ENCODE data around the gene TCOF1. TPM values are rescaled to one million over a fixed set of nuclear protein-coding genes. Genes with fewer than 3 reads are reported as not detected.

Gene TCOF1
- total RNA-seq, 1 donor from 2014 or later, result 47.5 TPM

GRCh38 chr5:150428106-150428876 lies 70.8 kb downstream of the TCOF1 start:
- DNase-seq (ENCODE audit: low read depth) (no peak), FAIRE-seq (no peak)
- H3K9me3 ChIP-seq (ENCODE audit: insufficient read depth, low read depth, low read length), result no peaks in the 10 kb centered on the region
- H3K4me3 Mint-ChIP-seq (ENCODE audit: unreplicated experiment), result no peak overlapping the region
- H3K9ac ChIP-seq (ENCODE audit: low read length), result no peak overlapping the region
- no peaks in the 10 kb centered on the region for H3K36me3 ChIP-seq (ENCODE audit: insufficient read depth, low read length)
- no peaks in the 10 kb centered on the region for H3K9me3 Mint-ChIP-seq (ENCODE audit: unreplicated experiment)
- no peak overlapping the region for H3K27ac ChIP-seq (ENCODE audit: low read depth, low read length)
- H3K27me3 ChIP-seq (ENCODE audit: insufficient read depth, low read length), result no peaks in the 10 kb centered on the region
- peaks cover 2% of the 10 kb centered on the region for H3K36me3 Mint-ChIP-seq (ENCODE audit: low read depth, unreplicated experiment)
- peak overlapping the region; percentile 47 for H2AFZ ChIP-seq (ENCODE audit: low read depth, low read length)
- H3K27me3 Mint-ChIP-seq (ENCODE audit: low read depth, unreplicated experiment), result peaks cover 9% of the 10 kb centered on the region
- TF ChIP-seq EZH2 (IDR thresholded peaks at IDR 0.05; ENCODE audit: insufficient read depth, low read length) (no peak), CTCF (IDR thresholded peaks at IDR 0.05; ENCODE audit: insufficient read depth, low read depth, low read length) (no peak)
- no peak overlapping the region for H3K27ac Mint-ChIP-seq (ENCODE audit: unreplicated experiment)
- H3K4me1 ChIP-seq (ENCODE audit: insufficient read depth, low read length), result no peaks in the 10 kb centered on the region
- no peak overlapping the region for H3K4me3 ChIP-seq (ENCODE audit: insufficient read depth, low read depth, low read length)
- no peaks in the 10 kb centered on the region for H3K79me2 ChIP-seq (ENCODE audit: insufficient read depth, low read length)
- no peaks in the 10 kb centered on the region for H4K20me1 ChIP-seq (ENCODE audit: insufficient read depth, low read length)
- H3K4me2 ChIP-seq (ENCODE audit: low read length), result no peak overlapping the region
- H3K4me1 Mint-ChIP-seq (ENCODE audit: low read depth, unreplicated experiment), result peaks cover 2% of the 10 kb centered on the region

DNA sequence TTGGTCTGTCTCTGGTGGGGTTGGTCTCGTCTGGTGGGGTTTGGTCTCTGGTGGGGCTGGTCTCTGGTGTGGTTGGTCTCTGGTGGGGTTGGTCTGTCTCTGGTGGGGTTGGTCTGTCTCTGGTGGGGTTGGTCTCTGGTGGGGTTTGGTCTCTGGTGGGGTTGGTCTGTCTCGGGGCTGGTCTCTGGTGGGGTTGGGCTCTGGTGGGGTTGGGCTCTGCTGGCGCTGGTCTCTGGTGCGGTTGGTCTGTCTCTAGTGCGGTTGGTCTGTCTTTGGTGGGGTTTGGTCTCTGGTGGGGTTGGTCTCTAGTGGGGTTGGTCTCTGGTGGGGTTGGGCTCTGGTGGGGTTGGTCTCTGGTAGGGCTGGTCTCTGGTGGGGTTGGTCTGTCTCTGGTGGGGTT lies 71.5 kb downstream of the TCOF1 start:
- no peak overlapping the region for H3K27ac Mint-ChIP-seq (ENCODE audit: unreplicated experiment)
- DNase-seq (ENCODE audit: low read depth) (no peak), FAIRE-seq (no peak)
- H3K9me3 Mint-ChIP-seq (ENCODE audit: unreplicated experiment), result no peaks in the 10 kb centered on the region
- no peak overlapping the region for H3K4me3 ChIP-seq (ENCODE audit: insufficient read depth, low read depth, low read length)
- H3K36me3 Mint-ChIP-seq (ENCODE audit: low read depth, unreplicated experiment), result peaks cover 2% of the 10 kb centered on the region
- H3K4me1 ChIP-seq (ENCODE audit: insufficient read depth, low read length), result no peaks in the 10 kb centered on the region
- no peaks in the 10 kb centered on the region for H3K27me3 ChIP-seq (ENCODE audit: insufficient read depth, low read length)
- H3K4me3 Mint-ChIP-seq (ENCODE audit: unreplicated experiment), result no peak overlapping the region
- H3K4me2 ChIP-seq (ENCODE audit: low read length), result no peak overlapping the region
- H3K27me3 Mint-ChIP-seq (ENCODE audit: low read depth, unreplicated experiment), result peaks cover 9% of the 10 kb centered on the region
- H3K9me3 ChIP-seq (ENCODE audit: insufficient read depth, low read depth, low read length), result no peaks in the 10 kb centered on the region
- no peak overlapping the region for H3K27ac ChIP-seq (ENCODE audit: low read depth, low read length)
- no peaks in the 10 kb centered on the region for H3K36me3 ChIP-seq (ENCODE audit: insufficient read depth, low read length)
- H4K20me1 ChIP-seq (ENCODE audit: insufficient read depth, low read length), result no peaks in the 10 kb centered on the region
- TF ChIP-seq CTCF (IDR thresholded peaks at IDR 0.05; ENCODE audit: insufficient read depth, low read depth, low read length) (no peak), EZH2 (IDR thresholded peaks at IDR 0.05; ENCODE audit: insufficient read depth, low read length) (no peak)
- H3K4me1 Mint-ChIP-seq (ENCODE audit: low read depth, unreplicated experiment), result peaks cover 2% of the 10 kb centered on the region
- no peak overlapping the region for H2AFZ ChIP-seq (ENCODE audit: low read depth, low read length)
- no peaks in the 10 kb centered on the region for H3K79me2 ChIP-seq (ENCODE audit: insufficient read depth, low read length)
- no peak overlapping the region for H3K9ac ChIP-seq (ENCODE audit: low read length)

DNA sequence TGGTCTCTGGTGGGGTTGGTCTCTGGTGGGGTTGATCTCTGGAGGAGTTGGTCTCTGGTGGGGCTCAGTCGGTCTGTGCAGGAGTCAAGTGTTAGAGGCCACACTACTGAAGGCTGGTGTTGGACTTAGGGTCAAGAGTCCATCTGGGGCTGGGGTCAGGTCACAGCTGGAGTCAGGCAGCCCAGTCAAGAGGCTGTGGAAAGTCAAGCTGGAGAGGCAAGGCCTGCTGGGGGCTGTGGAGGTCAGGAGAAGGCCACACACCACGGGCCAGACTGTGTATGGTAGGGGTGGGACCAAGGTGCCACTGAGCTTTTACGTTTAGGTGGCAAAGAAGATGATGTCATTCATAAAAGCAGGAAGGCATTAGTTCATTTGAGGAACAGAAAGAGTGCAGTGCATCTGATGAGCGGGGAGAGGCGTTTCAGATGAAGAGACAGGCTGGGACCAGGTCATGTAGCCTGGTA lies 71.9 kb downstream of the TCOF1 start:
- H3K9ac ChIP-seq (ENCODE audit: low read length), result no peak overlapping the region
- no peak for TF ChIP-seq EZH2 (IDR thresholded peaks at IDR 0.05; ENCODE audit: insufficient read depth, low read length)
- TF ChIP-seq CTCF (IDR thresholded peaks at IDR 0.05; ENCODE audit: insufficient read depth, low read depth, low read length), result no peak
- H3K9me3 Mint-ChIP-seq (ENCODE audit: unreplicated experiment), result no peaks in the 10 kb centered on the region
- no peaks in the 10 kb centered on the region for H3K9me3 ChIP-seq (ENCODE audit: insufficient read depth, low read depth, low read length)
- H3K36me3 ChIP-seq (ENCODE audit: insufficient read depth, low read length), result no peaks in the 10 kb centered on the region
- H3K27me3 ChIP-seq (ENCODE audit: insufficient read depth, low read length), result no peaks in the 10 kb centered on the region
- H2AFZ ChIP-seq (ENCODE audit: low read depth, low read length), result no peak overlapping the region
- H4K20me1 ChIP-seq (ENCODE audit: insufficient read depth, low read length), result no peaks in the 10 kb centered on the region
- no peaks in the 10 kb centered on the region for H3K79me2 ChIP-seq (ENCODE audit: insufficient read depth, low read length)
- H3K4me3 ChIP-seq (ENCODE audit: insufficient read depth, low read depth, low read length), result no peak overlapping the region
- no peak overlapping the region for H3K4me3 Mint-ChIP-seq (ENCODE audit: unreplicated experiment)
- no peak for FAIRE-seq
- DNase-seq (ENCODE audit: low read depth), result no peak
- H3K36me3 Mint-ChIP-seq (ENCODE audit: low read depth, unreplicated experiment), result peaks cover 2% of the 10 kb centered on the region
- no peaks in the 10 kb centered on the region for H3K4me1 ChIP-seq (ENCODE audit: insufficient read depth, low read length)
- H3K27me3 Mint-ChIP-seq (ENCODE audit: low read depth, unreplicated experiment), result peaks cover 9% of the 10 kb centered on the region
- no peak overlapping the region for H3K4me2 ChIP-seq (ENCODE audit: low read length)
- H3K27ac Mint-ChIP-seq (ENCODE audit: unreplicated experiment), result no peak overlapping the region
- H3K27ac ChIP-seq (ENCODE audit: low read depth, low read length), result no peak overlapping the region
- H3K4me1 Mint-ChIP-seq (ENCODE audit: low read depth, unreplicated experiment), result peaks cover 4% of the 10 kb centered on the region
